Mesenchymal stem cell (in vitro differentiated cells and primary cell): ENCODE results near the gene RAB7A.

Source experiments
- DNase-seq: peaks from one replicate; pipeline ENCODE4 v3.0.0-alpha.2; 2013
- H2AFZ ChIP-seq: one replicate; pipeline ENCODE4 v1.6.1; 2013; ENCODE audit warnings: low read depth, mild to moderate bottlenecking, control low read depth, inconsistent platforms, low read length, moderate library complexity
- H2AK5ac ChIP-seq: 2 replicates; pipeline ENCODE4 v1.6.1; 2013; ENCODE audit warnings: low read length, moderate library complexity, mild to moderate bottlenecking, inconsistent platforms; ENCODE audit not compliant: severe bottlenecking
- H2BK120ac ChIP-seq: one replicate; pipeline ENCODE4 v1.6.1; 2013; ENCODE audit warnings: low read depth, mild to moderate bottlenecking, inconsistent platforms, low read length, moderate library complexity
- H2BK12ac ChIP-seq, 2 experiments: one replicate each; pipeline ENCODE4 v1.6.1; 2013; ENCODE audit warnings: inconsistent platforms in 2 of 2, low read length in 2 of 2, mild to moderate bottlenecking in 2 of 2, moderate library complexity in 2 of 2, control low read depth in 1 of 2
- H2BK15ac ChIP-seq: one replicate; pipeline ENCODE4 v1.6.1; 2013; ENCODE audit warnings: mild to moderate bottlenecking, low read depth, inconsistent platforms; ENCODE audit not compliant: poor library complexity, severe bottlenecking
- H2BK5ac ChIP-seq: 2 replicates; pipeline ENCODE4 v1.6.1; 2013; ENCODE audit warnings: low read depth, mild to moderate bottlenecking, low read length, control low read depth, inconsistent platforms; ENCODE audit not compliant: poor library complexity, severe bottlenecking
- H3K14ac ChIP-seq, 2 experiments: one replicate each; pipeline ENCODE4 v1.6.1; 2013; ENCODE audit warnings: inconsistent platforms in 2 of 2, low read length in 2 of 2, control low read depth in 1 of 2, mild to moderate bottlenecking in 1 of 2, moderate library complexity in 1 of 2
- H3K18ac ChIP-seq, 2 experiments: one replicate each; pipeline ENCODE4 v1.6.1; 2013; ENCODE audit warnings: inconsistent platforms in 2 of 2, low read length in 2 of 2, control low read depth in 1 of 2, low read depth in 1 of 2, mild to moderate bottlenecking in 1 of 2
- H3K23ac ChIP-seq, 2 experiments: one replicate each; pipeline ENCODE4 v1.6.1; 2013; ENCODE audit warnings: inconsistent platforms in 2 of 2, low read length in 2 of 2, mild to moderate bottlenecking in 2 of 2, moderate library complexity in 2 of 2, control low read depth in 1 of 2
- H3K27ac ChIP-seq: 2 replicates; pipeline ENCODE4 v1.5.1; 2013; ENCODE audit warnings: mild to moderate bottlenecking, moderate library complexity, low read length, control low read depth, inconsistent platforms; ENCODE audit not compliant: poor library complexity, severe bottlenecking
- H3K27me3 ChIP-seq, 2 experiments: 2 replicates each; pipeline versions ENCODE4 v1.6.1 to v1.7.0; 2013; ENCODE audit warnings: low read length in 2 of 2, mild to moderate bottlenecking in 2 of 2, moderate library complexity in 2 of 2, control low read depth in 1 of 2, inconsistent platforms in 1 of 2; ENCODE audit not compliant: control insufficient read depth in 1 of 2, insufficient read depth in 1 of 2
- H3K36me3 ChIP-seq, 2 experiments: 2 replicates each; pipeline versions ENCODE4 v1.6.1 to v1.7.0; 2013; ENCODE audit warnings: low read length in 2 of 2, control low read depth in 1 of 2, inconsistent platforms in 1 of 2, low read depth in 1 of 2, mild to moderate bottlenecking in 1 of 2; ENCODE audit not compliant: insufficient read depth in 2 of 2, control insufficient read depth in 1 of 2
- H3K4ac ChIP-seq, 2 experiments: one replicate each; pipeline ENCODE4 v1.6.1; 2013; ENCODE audit warnings: inconsistent platforms in 2 of 2, low read length in 2 of 2, mild to moderate bottlenecking in 2 of 2, moderate library complexity in 2 of 2, control low read depth in 1 of 2, low read depth in 1 of 2
- H3K4me1 ChIP-seq: 2 replicates; pipeline ENCODE4 v1.6.1; 2013; ENCODE audit warnings: low read depth, low read length, control low read depth; ENCODE audit not compliant: control insufficient read depth, insufficient read depth
- H3K4me2 ChIP-seq: 2 replicates; pipeline ENCODE4 v1.6.1; 2013; ENCODE audit warnings: low read length, mild to moderate bottlenecking, inconsistent platforms; ENCODE audit not compliant: poor library complexity, severe bottlenecking
- H3K4me3 ChIP-seq, 2 experiments: 2 replicates each; pipeline versions ENCODE4 v1.5.1 to v1.7.0; 2013; ENCODE audit warnings: low read length in 2 of 2, mild to moderate bottlenecking in 2 of 2, control low read depth in 1 of 2, low read depth in 1 of 2; ENCODE audit not compliant: insufficient read depth in 1 of 2
- H3K79me1 ChIP-seq: replicated peaks from 2 replicates; pipeline ENCODE4 v1.6.1; 2013; ENCODE audit warnings: mild to moderate bottlenecking, control low read depth, low read length, inconsistent platforms; ENCODE audit not compliant: poor library complexity, severe bottlenecking
- H3K9ac ChIP-seq: 2 replicates; pipeline ENCODE4 v1.7.0; 2013; ENCODE audit warnings: mild to moderate bottlenecking, low read length, moderate library complexity
- H3K9me3 ChIP-seq: 2 replicates; pipeline ENCODE4 v1.7.0; 2013; ENCODE audit warnings: mild to moderate bottlenecking, low read length; ENCODE audit not compliant: control insufficient read depth
- H4K8ac ChIP-seq: one replicate; pipeline ENCODE4 v1.6.1; 2013; ENCODE audit warnings: inconsistent platforms, mild to moderate bottlenecking, low read length, moderate library complexity
- H4K91ac ChIP-seq: one replicate; pipeline ENCODE4 v1.6.1; 2013; ENCODE audit warnings: mild to moderate bottlenecking, low read length, inconsistent platforms
- WGBS: methylation state at CpG from one replicate; pipeline ENCODE4 v1.1.7; 2013; ENCODE audit warnings: mixed read lengths; 5-methylcytosine and 5-hydroxymethylcytosine counted together

Gene RAB7A

GRCh38 chr3:128845778-128846485, 119.9 kb downstream of the RAB7A start:
- Histone ChIP-seq H3K27me3 (no peaks in the 10 kb centered on the region), H3K27ac (no peak overlapping the region), H3K4me3 (peak overlapping the region; percentile 32 to 67), H3K4me1 (peaks cover 10% of the 10 kb centered on the region), H3K4me2 (peak overlapping the region; percentile 69), H3K23ac (no peak overlapping the region), H2BK5ac (no peak overlapping the region), H2BK15ac (no peak overlapping the region), H3K9me3 (no peaks in the 10 kb centered on the region), H3K18ac (peak overlapping the region in 1 of 2 experiments; percentile 19), H3K14ac (no peak overlapping the region), H2AK5ac (no peak overlapping the region), H3K4ac (no peak overlapping the region), H2BK12ac (peak overlapping the region in 1 of 2 experiments; percentile 3), H4K91ac (no peak overlapping the region), H2BK120ac (no peak overlapping the region), H3K79me1 (no peaks in the 10 kb centered on the region), H3K36me3 (no peaks in the 10 kb centered on the region), H2AFZ (peak overlapping the region; percentile 97), H3K9ac (peak overlapping the region; percentile 74), H4K8ac (peak overlapping the region; percentile 76)
- peak; percentile 73 for DNase-seq
- 18% methylated on average over 25 of the region's 32 CpGs for WGBS

- Histone ChIP-seq H4K91ac (no peak overlapping the region), H3K36me3 (no peaks in the 10 kb centered on the region), H3K23ac (no peak overlapping the region), H3K4me3 (no peak overlapping the region), H3K14ac (no peak overlapping the region), H2BK120ac (no peak overlapping the region), H2AK5ac (no peak overlapping the region), H2AFZ (no peak overlapping the region), H3K4me1 (peaks cover 10% of the 10 kb centered on the region), H3K18ac (no peak overlapping the region), H3K27me3 (no peaks in the 10 kb centered on the region), H3K79me1 (no peaks in the 10 kb centered on the region), H3K9ac (peak overlapping the region; percentile 74), H3K9me3 (no peaks in the 10 kb centered on the region), H2BK5ac (no peak overlapping the region), H2BK12ac (no peak overlapping the region), H3K27ac (no peak overlapping the region), H3K4ac (no peak overlapping the region), H3K4me2 (no peak overlapping the region), H4K8ac (peak overlapping the region; percentile 76), H2BK15ac (peak overlapping the region; percentile 30)
- WGBS: 82% methylated on average over 13 of the region's 13 CpGs
- no peak for DNase-seq
Observed at GRCh38 chr3:128846486-128846891, 120.5 kb downstream of the RAB7A start.

GRCh38 chr3:128847666-128848370, 121.8 kb downstream of the RAB7A start:
- Histone ChIP-seq H3K9ac (no peak overlapping the region), H3K79me1 (no peaks in the 10 kb centered on the region), H3K27me3 (no peaks in the 10 kb centered on the region), H3K23ac (no peak overlapping the region), H3K27ac (no peak overlapping the region), H4K91ac (no peak overlapping the region), H3K36me3 (no peaks in the 10 kb centered on the region), H3K4me2 (no peak overlapping the region), H3K14ac (no peak overlapping the region), H2BK120ac (no peak overlapping the region), H2BK5ac (no peak overlapping the region), H3K9me3 (no peaks in the 10 kb centered on the region), H2BK12ac (no peak overlapping the region), H2AK5ac (no peak overlapping the region), H3K4me3 (no peak overlapping the region), H2BK15ac (no peak overlapping the region), H4K8ac (no peak overlapping the region), H2AFZ (no peak overlapping the region), H3K4me1 (peaks cover 10% of the 10 kb centered on the region), H3K18ac (no peak overlapping the region), H3K4ac (no peak overlapping the region)
- WGBS: 89% methylated on average over 15 of the region's 15 CpGs
- DNase-seq: no peak

- H3K4ac ChIP-seq: no peak overlapping the region
- no peaks in the 10 kb centered on the region for H3K79me1 ChIP-seq
- no peak overlapping the region for H2BK5ac ChIP-seq
- H4K91ac ChIP-seq: no peak overlapping the region
- H3K4me2 ChIP-seq: no peak overlapping the region
- H3K9ac ChIP-seq: no peak overlapping the region
- H3K14ac ChIP-seq: no peak overlapping the region
- H3K23ac ChIP-seq: no peak overlapping the region
- H3K9me3 ChIP-seq: no peaks in the 10 kb centered on the region
- H2BK15ac ChIP-seq: no peak overlapping the region
- WGBS: 94% methylated on average over 13 of the region's 13 CpGs
- no peak overlapping the region for H3K27ac ChIP-seq
- H2AK5ac ChIP-seq: no peak overlapping the region
- H2BK120ac ChIP-seq: no peak overlapping the region
- H2AFZ ChIP-seq: no peak overlapping the region
- no peak overlapping the region for H3K4me3 ChIP-seq
- no peak for DNase-seq
- H3K36me3 ChIP-seq: no peaks in the 10 kb centered on the region
- no peak overlapping the region for H3K18ac ChIP-seq
- peaks cover 10% of the 10 kb centered on the region for H3K4me1 ChIP-seq
- peak overlapping the region in 1 of 2 experiments; percentile 7 for H2BK12ac ChIP-seq
- no peaks in the 10 kb centered on the region for H3K27me3 ChIP-seq
- no peak overlapping the region for H4K8ac ChIP-seq
Observed at GRCh38 chr3:128848936-128849335, 123.0 kb downstream of the RAB7A start.
